PC-3 (cell line): Measurements from ENCODE around the gene KCNK3. TPM values are rescaled to one million over a fixed set of nuclear protein-coding genes. Genes with fewer than 3 reads are reported as not detected.

Experiments
- ATAC-seq: fragments of 200-7000 bp; cut with Tn5 transposase; 2 replicates; pipeline ENCODE4 v1.9.1; 2020; ENCODE audit warnings: mild to moderate bottlenecking, moderate library complexity
- BruUV-seq: library from RNA; stranded (reverse); fragments of 400-500 nt; replicated peaks from 2 replicates; lab custom pipeline; 2021; lab: Mats Ljungman, UMichigan
- CTCF ChIA-PET: fragments of 300-600 bp; sonication (Branson Sonifier 250); formaldehyde crosslinking; loops from one replicate; lab custom pipeline; 2022; ENCODE audit warnings: antibody characterized with exemption; lab: Charles Lee
- POLR2A ChIA-PET: fragments of 300-600 bp; sonication (Branson Sonifier 250); formaldehyde crosslinking; loops from one replicate; lab custom pipeline; 2022; ENCODE audit warnings: antibody characterized with exemption; ENCODE audit not compliant: unreplicated experiment; lab: Charles Lee
- DNase-seq: peaks from one replicate; pipeline ENCODE4 v3.0.0-alpha.2; 2015
- H2AFZ ChIP-seq: fragments of 300-600 bp; sonication (generic); 2 replicates; pipeline ENCODE4 v1.6.0; 2016; ENCODE audit warnings: antibody characterized with exemption, low read length
- H3F3A ChIP-seq: fragments of 300-600 bp; sonication (generic); one replicate; pipeline ENCODE4 v1.6.0; 2017; ENCODE audit warnings: antibody characterized with exemption, low read length, control low read depth, mild to moderate bottlenecking; ENCODE audit not compliant: unreplicated experiment
- H3K27ac ChIP-seq: fragments of 300-600 bp; sonication (generic); 2 replicates; pipeline ENCODE4 v1.5.1; 2016; ENCODE audit warnings: mild to moderate bottlenecking, low read length
- H3K27me3 ChIP-seq: fragments of 300-600 bp; sonication (generic); 2 replicates; pipeline ENCODE4 v1.6.1; 2016; ENCODE audit warnings: low read length, mixed read lengths
- H3K36me3 ChIP-seq: fragments of 300-600 bp; sonication (generic); 2 replicates; pipeline ENCODE4 v1.6.1; 2016; ENCODE audit warnings: low read depth, mixed run types, low read length, mixed read lengths
- H3K4me1 ChIP-seq: fragments of 300-600 bp; sonication (generic); 2 replicates; pipeline ENCODE4 v1.5.1; 2016; ENCODE audit warnings: low read length; ENCODE audit not compliant: insufficient read depth
- H3K4me2 ChIP-seq: fragments of 300-600 bp; sonication (generic); 2 replicates; pipeline ENCODE4 v1.6.0; 2016; ENCODE audit warnings: low read length
- H3K4me3 ChIP-seq: fragments of 300-600 bp; sonication (generic); 2 replicates; pipeline ENCODE4 v1.5.1; 2016; ENCODE audit warnings: mild to moderate bottlenecking, low read length, mixed read lengths
- H3K79me2 ChIP-seq: fragments of 300-600 bp; sonication (generic); 2 replicates; pipeline ENCODE4 v1.6.1; 2017; ENCODE audit warnings: low read length, mixed read lengths
- H3K9ac ChIP-seq: fragments of 300-600 bp; sonication (generic); 2 replicates; pipeline ENCODE4 v1.6.0; 2016; ENCODE audit warnings: mild to moderate bottlenecking, low read length
- H3K9me2 ChIP-seq: fragments of 300-600 bp; sonication (generic); replicated peaks from 2 replicates; pipeline ENCODE4 v1.6.1; 2016; ENCODE audit warnings: mixed run types, low read length, mixed read lengths
- H3K9me3 ChIP-seq: fragments of 300-600 bp; sonication (generic); 2 replicates; pipeline ENCODE4 v1.6.1; 2016; ENCODE audit warnings: low read length, mixed read lengths
- H4K20me1 ChIP-seq: fragments of 300-600 bp; sonication (generic); 2 replicates; pipeline ENCODE4 v1.6.1; 2016; ENCODE audit warnings: low read length, mixed read lengths
- CTCF ChIP-seq: fragments of 300-600 bp; sonication (generic); conservative IDR thresholded peaks from 2 replicates; pipeline ENCODE4 v1.5.1; 2017; ENCODE audit warnings: antibody characterized with exemption, low read depth, mild to moderate bottlenecking, low read length
- EZH2 ChIP-seq: fragments of 300-600 bp; sonication (generic); IDR thresholded peaks from one replicate; pipeline ENCODE4 v1.6.1; 2017; ENCODE audit warnings: antibody characterized with exemption, mild to moderate bottlenecking, low read length; ENCODE audit not compliant: unreplicated experiment
- EZH2phosphoT487 ChIP-seq: fragments of 300-600 bp; sonication (generic); IDR thresholded peaks from 2 replicates; pipeline ENCODE4 v1.6.1; 2018; ENCODE audit warnings: mild to moderate bottlenecking, antibody characterized with exemption, low read length, borderline replicate concordance
- intact Hi-C: fragments of 100-400 bp; cut with micrococcal nuclease; formaldehyde crosslinking; loops from 2 replicates; pipeline ENCODE4 v1.9.0; 2023
- total RNA-seq: library from RNA; depleted of rRNA; stranded (reverse); fragments of >200 nt; gene quantifications from 2 replicates; pipeline ENCODE4 v1.2.3, GENCODE V29; 2014

KCNK3 gene
- total RNA-seq, 1 experiment from 2014 or later, result 0.04 TPM

DNA sequence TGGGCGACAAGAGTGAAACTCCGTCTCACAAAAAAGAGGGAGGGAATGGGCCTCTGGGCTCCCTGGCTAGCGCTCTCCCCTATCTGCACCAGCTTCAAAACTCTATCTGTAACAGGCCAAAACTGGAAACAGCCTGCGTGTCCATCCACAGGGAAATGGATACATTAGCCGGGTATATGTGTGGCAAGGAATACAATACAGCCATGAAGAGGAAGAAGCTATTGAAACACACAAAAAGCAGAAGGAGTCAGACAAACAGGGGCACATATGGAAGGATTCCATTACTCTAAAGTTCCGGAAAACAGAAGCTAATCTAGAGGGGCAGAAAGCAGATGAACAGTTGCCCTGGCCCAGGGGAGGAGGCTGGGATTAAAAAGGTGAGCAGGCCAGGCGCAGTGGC, 47.0 kb downstream of the KCNK3 start:
- H3K27me3 ChIP-seq, result no peaks in the 10 kb centered on the region
- intact Hi-C loops, result no loop called here
- no peak overlapping the region for H3K4me2 ChIP-seq
- H3F3A ChIP-seq, result no peaks in the 10 kb centered on the region
- TF ChIP-seq EZH2phosphoT487 (no peak), CTCF (no peak), EZH2 (no peak)
- H2AFZ ChIP-seq, result no peak overlapping the region
- ATAC-seq, result no peak
- no peaks in the 10 kb centered on the region for H3K9me3 ChIP-seq
- H3K36me3 ChIP-seq, result no peaks in the 10 kb centered on the region
- no peaks in the 10 kb centered on the region for H3K9me2 ChIP-seq
- CTCF ChIA-PET, result no interaction called here
- POLR2A ChIA-PET, result no interaction called here
- H3K27ac ChIP-seq, result no peak overlapping the region
- no peaks in the 10 kb centered on the region for H3K79me2 ChIP-seq
- H3K9ac ChIP-seq, result no peak overlapping the region
- no peak for DNase-seq
- BruUV-seq, result no TSS peak
- no peaks in the 10 kb centered on the region for H3K4me1 ChIP-seq
- no peak overlapping the region for H3K4me3 ChIP-seq
- H4K20me1 ChIP-seq, result no peaks in the 10 kb centered on the region

DNA sequence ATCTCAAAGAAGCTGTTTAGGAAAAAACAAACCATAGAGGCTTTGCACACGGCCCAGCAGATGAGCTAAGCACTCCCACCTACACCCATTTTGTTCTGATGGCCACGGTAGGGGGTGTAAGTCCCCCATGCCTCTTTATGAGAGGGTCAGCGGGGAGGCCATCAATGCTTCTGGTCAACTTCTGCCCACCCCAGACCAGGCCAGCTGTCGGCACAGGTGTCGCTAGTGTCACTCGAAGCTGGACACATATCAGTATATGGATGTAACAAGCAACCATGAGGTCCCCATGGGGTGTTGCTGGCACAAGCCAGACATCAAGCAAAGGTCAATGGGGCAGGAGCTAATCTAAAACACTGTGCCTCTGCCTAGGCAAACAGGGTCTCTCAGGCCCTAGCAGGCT, 47.8 kb downstream of the KCNK3 start:
- H3K9me3 ChIP-seq, result no peaks in the 10 kb centered on the region
- no peak overlapping the region for H3K4me2 ChIP-seq
- H3K4me1 ChIP-seq, result no peaks in the 10 kb centered on the region
- H3K4me3 ChIP-seq, result no peak overlapping the region
- CTCF ChIA-PET, result no interaction called here
- no peak for TF ChIP-seq EZH2
- no peak for TF ChIP-seq CTCF
- no peak for TF ChIP-seq EZH2phosphoT487
- H3K27me3 ChIP-seq, result no peaks in the 10 kb centered on the region
- no peak overlapping the region for H3K27ac ChIP-seq
- no peak overlapping the region for H2AFZ ChIP-seq
- no peak for ATAC-seq
- BruUV-seq, result no TSS peak
- DNase-seq, result no peak
- H3K9me2 ChIP-seq, result no peaks in the 10 kb centered on the region
- intact Hi-C loops, result no loop called here
- H3F3A ChIP-seq, result no peaks in the 10 kb centered on the region
- no peaks in the 10 kb centered on the region for H3K79me2 ChIP-seq
- POLR2A ChIA-PET, result no interaction called here
- H3K36me3 ChIP-seq, result no peaks in the 10 kb centered on the region
- H3K9ac ChIP-seq, result no peak overlapping the region
- H4K20me1 ChIP-seq, result no peaks in the 10 kb centered on the region

GRCh38 chr2:26740890-26741302, 48.4 kb downstream of the KCNK3 start:
- no peaks in the 10 kb centered on the region for H3K9me3 ChIP-seq
- no peak overlapping the region for H3K4me3 ChIP-seq
- no peaks in the 10 kb centered on the region for H3K4me1 ChIP-seq
- no peak overlapping the region for H3K4me2 ChIP-seq
- intact Hi-C loops, result no loop called here
- no peak for ATAC-seq
- H3K27ac ChIP-seq, result no peak overlapping the region
- no peaks in the 10 kb centered on the region for H4K20me1 ChIP-seq
- no peak for TF ChIP-seq EZH2
- no peak for TF ChIP-seq CTCF
- no peak for TF ChIP-seq EZH2phosphoT487
- no peaks in the 10 kb centered on the region for H3K36me3 ChIP-seq
- H3K27me3 ChIP-seq, result no peaks in the 10 kb centered on the region
- H3K9me2 ChIP-seq, result no peaks in the 10 kb centered on the region
- ChIA-PET POLR2A (interaction anchor here (0.7 kb wide), 1 partner anchor 200 kb away, joined by 3 read pairs; no protein-coding TSS in a partner anchor), CTCF (no interaction called here)
- H2AFZ ChIP-seq, result no peak overlapping the region
- no peak for DNase-seq
- no TSS peak for BruUV-seq
- no peaks in the 10 kb centered on the region for H3F3A ChIP-seq
- no peaks in the 10 kb centered on the region for H3K79me2 ChIP-seq
- no peak overlapping the region for H3K9ac ChIP-seq
